ENCODE measurements around the gene UBALD2.
"Not testable (repeated sequence)": the region's sequence is repeated elsewhere in the genome, so short reads cannot be mapped to it uniquely, and the experiment has no call there.

The UBALD2 gene

DNA sequence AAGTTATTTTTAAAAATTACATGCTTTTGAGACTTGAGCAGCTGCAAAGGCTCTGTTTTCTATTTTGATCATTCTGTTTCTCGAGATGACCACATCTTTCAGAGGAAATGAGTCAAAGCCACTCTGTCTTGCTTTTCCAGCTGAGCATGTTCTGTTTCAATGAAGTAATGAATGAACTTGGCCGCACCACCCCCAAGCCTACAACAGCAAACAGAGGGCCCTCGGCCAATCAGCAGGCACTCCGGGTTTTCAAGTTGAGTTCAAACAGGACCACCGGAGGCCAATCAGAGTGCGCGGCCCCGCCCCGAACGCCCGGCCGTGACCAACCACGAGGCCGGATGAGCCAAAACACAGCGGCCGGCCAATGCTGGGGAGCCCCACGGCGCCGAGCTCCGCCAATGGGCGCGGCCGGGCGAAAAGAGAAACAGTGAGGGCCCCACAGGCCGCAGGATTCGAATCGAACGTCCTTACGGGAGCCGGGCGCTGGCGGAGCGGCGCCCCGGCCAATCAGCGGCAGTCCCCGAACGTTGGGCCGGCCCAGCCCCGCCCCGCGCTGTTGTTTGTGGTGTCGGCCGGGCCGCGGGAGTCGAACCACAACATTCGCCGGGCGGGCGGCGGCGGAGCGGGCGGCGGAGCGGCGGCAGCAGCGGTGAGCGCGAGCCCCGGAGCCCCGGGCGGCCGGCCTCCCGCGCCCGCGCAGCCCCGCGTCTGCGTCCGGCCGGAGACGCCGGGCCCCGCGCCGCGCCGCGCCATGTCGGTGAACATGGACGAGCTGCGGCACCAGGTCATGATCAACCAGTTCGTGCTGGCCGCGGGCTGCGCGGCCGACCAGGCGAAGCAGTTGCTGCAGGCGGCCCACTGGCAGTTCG lies at the start of gene UBALD2:
TSS of gene UBALD2 (plus strand) at position 594 of the 869 bp plus-strand sequence. CDS start at position 752, 158 bp downstream.
- DNase-seq (ENCODE audit: low read depth) = peak; percentile 96

DNA sequence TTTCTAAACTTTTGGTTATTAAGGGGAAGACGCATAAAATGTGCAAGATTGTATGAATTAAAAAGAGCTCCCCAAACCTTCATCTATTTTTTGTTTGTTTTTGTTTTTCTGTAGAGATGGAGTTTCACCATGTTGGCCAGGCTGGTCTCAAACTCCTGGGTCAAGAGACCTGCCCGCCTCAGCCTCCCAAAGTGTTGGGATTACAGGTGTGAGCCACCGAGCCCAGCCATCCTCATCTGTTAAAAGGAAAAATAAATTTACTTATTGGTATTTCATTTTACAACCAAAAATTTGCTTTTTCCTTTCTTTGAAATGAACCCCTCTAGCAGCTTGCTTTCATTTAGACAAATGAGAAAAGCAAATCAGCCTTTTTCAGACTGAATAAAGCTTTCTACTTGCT lies 48.1 kb upstream of the UBALD2 start:
- DNase-seq (ENCODE audit: low read depth) = no peak

DNA sequence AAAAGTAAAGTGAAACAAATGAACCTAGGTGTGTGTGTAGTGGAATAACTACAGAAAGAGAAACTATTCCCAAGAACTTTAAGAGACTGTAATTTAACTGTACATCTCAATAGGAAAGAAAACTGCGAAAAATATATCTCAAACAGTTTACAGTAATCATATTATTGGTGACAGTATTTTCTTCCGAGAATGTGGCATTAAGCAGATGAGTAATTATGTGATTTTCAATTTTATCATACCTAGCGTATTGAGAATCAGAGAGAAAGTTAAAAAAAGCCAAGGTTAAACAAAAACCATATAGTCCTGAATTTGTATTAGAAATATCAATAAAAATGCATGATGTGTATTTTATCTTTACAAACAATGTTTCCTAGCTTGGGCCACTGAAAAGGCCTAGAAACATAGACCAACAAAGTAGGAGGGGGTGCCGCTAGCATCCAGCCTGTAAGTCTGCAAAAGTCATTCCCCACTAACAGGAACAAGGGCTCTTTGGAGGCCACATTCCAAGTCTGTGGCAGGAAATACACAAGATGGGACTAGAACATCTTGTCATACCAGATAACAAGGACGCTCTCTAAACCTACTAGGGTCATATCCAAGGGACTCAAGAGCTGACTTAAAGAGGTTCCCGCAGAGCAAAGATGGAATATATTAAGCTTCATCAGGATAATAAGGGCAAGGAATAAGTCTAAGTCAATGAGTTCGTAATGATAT lies 45.3 kb upstream of the UBALD2 start:
- DNase-seq (ENCODE audit: low read depth) = no peak

DNA sequence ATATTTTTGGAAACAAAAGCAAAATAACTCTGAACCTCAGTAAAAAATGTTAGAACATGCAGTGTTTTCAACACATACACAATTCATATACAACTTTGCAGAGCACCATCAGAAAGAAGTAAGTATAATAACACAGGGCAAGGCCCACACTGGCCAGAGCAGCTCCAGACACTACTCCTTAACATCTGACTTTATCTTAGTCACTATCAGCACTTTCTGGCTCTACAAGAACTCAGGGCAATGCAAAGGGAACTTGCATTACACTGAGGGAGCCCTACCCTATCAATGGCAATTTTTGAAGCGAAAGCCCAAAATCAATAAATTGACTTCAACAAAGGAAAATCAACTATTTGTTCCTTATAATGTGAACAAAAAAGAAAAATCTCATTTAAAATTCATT lies 41.3 kb upstream of the UBALD2 start:
- no peak for DNase-seq (ENCODE audit: low read depth)

DNA sequence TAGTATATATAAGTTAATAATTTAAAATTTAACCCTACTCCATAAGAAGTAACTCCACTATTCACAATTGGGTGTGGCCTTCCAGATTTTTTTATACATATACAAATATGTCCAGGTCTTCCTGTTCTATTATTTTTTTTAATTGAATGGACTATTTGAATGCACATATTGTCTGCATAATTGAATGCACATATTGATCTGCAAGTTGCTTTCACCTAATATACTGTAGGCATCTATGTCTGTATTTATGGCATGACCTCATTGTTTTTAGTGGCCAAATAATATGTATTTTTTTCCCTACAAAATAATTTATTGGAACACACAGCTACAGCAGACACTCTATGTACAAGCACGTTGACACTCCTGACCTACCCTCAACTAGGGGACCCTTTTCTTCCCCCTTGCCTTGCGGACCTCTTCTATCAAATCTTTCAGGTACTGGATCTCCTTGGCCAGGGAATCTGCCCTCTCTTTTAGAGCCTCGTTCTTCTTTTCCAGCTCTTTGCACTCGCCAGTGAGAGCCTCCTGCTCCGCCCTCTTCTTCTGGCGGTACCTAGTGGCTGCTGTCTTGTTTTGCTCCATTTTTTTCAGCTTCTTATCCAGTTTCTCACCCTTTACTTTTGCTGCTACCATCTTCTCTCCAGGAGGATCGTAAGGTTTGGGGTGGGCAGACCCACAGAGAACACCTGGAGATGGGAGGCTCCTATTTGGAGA lies 39.6 kb upstream of the UBALD2 start:
- not testable (repeated sequence) for DNase-seq (ENCODE audit: low read depth)

DNA sequence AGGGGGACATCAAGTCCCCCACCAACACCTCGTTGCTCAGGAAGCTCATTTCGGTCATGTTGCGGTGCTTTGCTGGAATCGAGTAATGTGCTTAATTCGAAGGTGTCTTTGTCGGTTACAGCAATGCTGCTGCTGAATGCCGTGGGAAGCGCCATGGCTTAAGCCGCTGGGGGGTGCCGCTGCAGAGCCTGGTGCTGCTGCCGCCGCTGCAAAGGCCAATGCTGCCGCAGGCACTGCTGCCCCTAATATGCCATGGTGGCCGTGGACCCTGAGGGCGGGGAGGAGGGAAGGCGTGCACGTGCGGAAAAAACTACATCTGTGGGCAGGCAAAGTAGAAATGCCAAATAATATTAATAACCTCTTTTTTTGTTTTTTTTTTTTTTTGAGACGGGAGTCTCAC lies 38.4 kb upstream of the UBALD2 start:
- not testable (repeated sequence) for DNase-seq (ENCODE audit: low read depth)

DNA sequence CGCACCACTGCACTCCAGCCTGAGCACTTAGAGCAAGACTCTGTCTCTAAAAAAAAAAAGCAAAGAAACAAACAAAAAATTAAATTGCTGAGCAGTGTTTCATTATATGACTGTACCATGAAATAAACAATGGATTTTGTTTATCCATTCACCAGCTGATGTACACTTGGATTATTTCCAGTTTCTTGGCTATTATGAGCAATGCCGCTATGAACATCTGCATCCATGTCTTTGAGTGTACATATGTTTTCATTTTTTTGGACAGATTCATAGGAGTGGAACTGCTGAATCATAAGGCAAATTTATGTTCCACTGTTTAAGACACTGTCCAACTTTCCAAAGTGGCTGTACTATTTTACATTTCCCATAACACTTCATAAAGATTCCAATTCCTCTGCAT lies 32.8 kb upstream of the UBALD2 start:
- no peak for DNase-seq (ENCODE audit: low read depth)

DNA sequence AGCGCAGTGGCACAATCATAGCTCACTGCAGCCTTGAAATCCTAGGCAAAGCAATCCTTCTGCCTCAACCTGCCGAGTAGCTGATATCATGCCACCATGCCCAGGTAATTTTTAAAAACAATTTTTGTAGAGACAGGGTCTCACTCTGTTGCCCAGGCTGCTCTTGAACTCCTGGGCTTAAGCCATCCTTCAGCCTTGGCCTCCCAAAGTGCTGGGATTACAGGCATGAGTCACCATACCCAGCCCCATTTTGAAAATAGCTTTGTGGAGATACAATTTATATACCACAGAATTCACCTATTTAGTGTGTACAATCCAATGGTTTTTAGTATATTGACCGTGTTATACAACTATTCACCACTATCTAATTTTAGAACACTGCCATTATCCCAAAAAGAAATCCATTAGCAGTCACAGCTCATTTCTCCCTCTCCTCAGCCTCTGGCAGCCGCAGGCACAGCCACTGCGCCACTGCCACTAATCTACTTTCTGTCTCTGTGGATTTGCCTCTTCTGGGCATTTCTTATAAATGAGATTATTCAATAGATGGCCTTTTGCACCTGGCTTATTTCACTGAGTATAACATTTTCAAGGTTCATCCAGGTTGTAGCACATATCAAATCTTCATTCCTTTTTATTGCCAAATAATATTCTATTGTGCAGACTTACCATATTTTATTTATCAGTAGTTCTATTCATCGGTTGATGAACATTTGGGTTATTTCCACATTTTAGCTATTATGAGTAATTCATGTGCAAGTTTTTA lies 31.4 kb upstream of the UBALD2 start:
- DNase-seq (ENCODE audit: low read depth) = no peak

DNA sequence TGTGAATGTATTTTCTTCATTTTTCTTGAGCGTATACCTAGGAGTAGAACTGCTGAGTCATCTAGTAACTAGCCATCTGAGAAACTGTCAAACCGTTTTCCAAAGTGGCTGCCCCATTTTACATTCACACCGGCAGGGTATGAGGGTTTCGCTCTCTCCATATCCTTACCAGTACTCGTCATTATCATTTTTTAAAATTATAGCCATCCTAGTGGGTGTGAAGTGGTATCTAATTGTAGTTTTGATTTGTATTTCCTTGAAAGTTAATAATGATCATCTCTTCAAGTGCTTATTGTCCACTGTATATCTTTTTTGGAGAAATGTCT lies 30.8 kb upstream of the UBALD2 start:
- no peak for DNase-seq (ENCODE audit: low read depth)

DNA sequence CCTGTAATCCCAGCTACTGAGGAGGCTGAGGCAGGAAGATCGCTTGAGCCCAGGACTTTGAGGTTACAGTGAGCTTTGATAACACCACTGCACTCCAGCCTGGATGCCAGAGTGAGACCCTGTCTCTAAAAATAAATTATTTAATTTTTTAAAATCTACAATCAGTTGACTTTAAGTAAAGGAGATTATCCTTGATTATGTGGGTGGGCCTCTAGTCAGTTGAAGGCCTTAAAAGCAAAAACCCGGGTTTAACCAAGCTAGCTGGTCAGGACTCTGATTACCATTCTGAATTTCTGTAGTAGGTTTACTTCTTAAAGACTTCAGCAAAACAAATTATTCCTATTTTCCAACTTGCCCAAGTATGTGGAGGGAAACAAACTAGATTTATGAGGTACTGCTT lies 29.3 kb upstream of the UBALD2 start:
- no peak for DNase-seq (ENCODE audit: low read depth)

DNA sequence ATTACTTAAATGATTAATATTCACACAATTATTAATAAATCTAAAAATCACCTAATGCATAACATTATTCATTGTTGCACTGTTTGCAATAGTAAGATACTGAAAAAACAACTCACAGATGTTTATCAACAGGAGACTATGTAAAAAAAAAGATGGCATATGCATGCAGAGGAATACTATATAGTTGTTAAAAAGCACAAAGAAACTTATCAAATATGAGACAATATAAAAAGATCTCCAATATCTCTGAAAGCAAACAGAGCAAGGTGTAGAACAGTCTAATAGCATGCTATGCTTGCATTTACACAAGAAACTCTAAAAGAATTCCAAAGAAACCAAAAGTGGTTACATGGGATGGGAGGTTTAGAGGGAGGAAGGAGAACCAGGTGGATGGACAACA lies 28.5 kb upstream of the UBALD2 start:
- no peak for DNase-seq (ENCODE audit: low read depth)

DNA sequence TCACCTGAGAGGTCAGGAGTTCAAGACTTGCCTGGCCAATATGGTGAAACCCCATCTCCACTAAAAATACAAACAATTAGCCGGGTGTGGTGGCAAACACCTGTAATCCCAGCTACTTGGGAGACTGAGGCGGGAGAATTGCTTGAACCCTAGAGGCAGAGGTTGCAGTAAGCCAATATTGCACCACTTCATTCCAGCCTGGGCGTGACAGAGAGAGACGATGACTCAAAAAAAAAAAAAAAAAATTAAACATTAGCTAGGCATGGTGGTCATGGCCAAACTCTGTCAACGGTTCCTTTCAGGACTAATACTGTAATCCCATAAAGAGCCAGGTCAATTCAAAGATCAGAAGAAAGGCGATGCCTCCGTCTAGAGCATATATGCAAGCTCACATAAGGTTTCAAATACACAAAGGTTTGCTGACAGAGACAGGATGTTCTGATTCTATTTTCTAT lies 27.3 kb upstream of the UBALD2 start:
- DNase-seq (ENCODE audit: low read depth) = no peak

DNA sequence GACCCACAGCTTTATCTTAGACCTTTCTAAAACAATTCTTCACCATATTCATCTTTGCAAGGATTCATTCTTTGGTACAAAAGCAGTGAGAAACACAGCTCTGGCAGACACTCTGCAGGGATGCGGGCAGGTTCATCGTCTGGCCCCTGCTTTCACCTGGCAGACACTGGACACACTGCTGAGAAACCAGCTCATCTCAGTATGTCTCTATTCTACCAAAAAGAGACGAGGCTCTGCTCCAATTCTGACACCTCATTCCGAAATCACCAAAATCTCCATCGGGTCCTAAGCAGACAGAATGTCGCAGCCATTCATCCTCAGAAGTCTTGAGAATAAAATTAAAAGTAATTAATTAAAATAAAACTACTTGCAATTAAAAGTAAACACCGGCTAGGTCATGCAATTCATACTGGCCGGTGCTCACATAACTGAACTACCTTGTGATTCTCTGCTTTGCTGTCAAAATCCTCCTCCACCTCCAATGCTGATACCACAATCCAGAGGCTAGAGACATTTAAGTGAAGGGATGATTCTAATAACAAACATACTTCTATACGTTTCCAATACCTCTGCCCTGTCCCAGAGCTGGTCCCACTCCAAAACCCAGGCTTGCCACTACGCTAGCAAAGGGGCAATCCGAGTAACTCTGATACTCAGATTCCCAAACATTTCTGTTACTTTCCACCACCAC lies 26.2 kb upstream of the UBALD2 start:
- no peak for DNase-seq (ENCODE audit: low read depth)

DNA sequence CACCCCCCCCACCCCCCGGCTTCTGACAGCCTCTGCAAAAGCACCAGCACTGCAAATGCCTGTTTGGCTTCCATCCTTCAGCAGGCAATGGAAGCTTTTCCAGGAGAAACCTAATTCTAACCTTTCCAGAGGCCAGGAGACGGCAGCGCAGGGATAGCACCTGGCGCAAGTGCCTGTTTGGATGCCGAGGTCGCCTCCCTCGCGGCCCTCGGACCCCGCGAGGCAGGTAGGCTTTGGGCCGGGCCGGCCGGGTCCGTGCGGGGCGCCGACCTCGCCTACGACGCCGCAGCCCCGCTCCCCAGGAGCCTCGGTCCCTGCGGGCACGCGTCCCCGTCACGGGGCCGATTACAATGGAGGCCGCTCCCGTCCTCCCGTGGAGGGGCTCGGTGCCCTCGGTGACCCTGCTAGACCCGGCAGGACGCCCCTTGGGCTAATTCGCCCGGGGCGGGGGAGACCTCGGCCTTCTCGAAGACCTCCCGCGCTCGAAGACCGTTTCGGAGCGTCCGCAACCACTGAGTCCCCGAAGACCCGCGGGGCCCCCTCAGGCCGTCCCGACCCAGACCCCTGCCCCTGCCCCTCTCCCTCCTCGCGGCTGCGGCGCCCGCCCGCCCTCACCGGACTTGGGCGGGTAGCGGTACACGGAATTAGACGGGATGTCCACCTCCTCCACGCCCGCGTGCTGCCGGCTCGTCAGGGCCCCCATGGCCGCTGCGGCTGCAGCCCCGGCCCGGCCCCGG lies 25.4 kb upstream of the UBALD2 start:
- no peak for DNase-seq (ENCODE audit: low read depth)

DNA sequence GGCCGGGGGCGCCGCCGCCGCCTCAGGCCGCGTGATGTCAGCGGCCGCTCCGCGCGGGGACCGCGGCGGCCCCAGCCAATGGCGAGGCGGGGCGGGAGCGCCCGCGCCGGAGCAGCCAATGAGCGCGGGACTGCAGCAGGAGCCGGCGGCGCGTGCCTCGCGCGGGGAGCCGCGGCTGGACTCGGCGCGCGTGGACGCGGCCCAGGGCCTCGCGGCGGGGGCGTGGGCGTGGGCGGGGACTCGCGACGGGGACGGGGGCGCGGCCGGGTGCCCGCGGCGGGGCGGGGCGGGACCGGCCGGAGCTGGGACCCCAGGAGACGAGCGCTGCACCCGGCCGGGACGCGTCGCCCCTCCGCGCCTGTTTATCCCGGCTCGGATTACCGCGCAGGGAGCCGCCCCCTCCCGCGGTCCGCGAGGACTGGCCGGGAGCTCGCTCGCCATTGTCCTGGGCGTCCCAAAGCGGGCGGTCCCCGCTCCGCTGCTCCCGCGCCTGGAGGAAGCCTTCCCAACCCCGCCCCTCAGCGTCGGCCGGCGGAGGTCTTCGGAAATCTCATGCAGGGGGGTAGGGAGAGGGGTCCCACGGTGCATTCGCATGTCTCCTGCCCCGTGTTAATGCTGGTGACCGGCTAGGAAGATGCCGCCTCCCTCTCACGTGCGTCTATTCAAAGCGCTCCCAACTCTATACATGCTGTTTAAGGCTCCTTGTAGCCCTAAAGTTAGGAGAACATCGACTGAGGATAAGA lies 24.5 kb upstream of the UBALD2 start, which contains the start of gene RNF157:
TSS of gene RNF157 (minus strand) at position 33 of the 743 bp plus-strand sequence. CDS start 253 bp downstream, outside the sequence.
- no peak for DNase-seq (ENCODE audit: low read depth)

DNA sequence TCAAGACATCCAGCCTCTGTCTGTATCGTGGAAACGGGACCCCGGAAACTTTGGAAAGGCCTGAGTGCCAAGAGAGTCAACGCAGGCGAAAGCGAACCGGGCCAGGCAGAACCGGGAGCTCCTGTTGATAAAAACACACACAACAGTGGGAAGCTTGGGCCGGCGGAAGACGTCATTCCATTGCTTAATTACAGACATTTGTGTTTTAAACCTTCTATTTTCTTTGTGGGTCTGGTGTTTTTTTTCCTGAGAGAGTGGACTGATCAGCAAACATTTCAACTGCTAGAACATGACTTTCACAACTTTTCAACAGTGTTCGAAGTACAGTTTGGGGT lies 24.0 kb upstream of the UBALD2 start:
- no peak for DNase-seq (ENCODE audit: low read depth)

DNA sequence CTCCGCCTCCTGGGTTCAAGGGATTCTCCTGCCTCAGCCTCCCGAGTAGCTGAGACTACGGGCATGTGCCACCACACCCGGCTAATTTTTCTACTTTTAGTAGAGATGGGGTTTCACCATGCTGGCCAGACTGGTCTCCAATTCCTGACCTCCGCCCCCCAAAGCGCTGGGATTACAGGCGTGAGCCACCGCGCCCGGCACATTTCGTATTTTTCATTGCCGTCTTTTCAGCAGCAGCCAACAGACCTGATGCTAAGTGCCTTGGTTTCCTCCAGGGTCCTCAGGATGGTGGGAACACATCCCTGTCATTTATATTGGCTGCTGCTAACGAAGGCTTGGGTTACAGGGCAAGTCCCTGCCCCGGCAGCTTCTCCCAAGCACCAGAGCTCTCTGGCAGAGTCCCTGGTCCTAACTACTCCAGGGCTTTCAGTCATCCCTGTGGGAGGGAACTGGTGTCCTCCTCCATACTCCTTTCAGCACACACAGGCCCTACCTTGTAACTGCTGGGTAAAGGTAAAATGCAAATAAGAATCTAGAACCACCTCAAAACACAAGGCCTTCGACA lies 23.4 kb upstream of the UBALD2 start:
- DNase-seq (ENCODE audit: low read depth) = no peak

DNA sequence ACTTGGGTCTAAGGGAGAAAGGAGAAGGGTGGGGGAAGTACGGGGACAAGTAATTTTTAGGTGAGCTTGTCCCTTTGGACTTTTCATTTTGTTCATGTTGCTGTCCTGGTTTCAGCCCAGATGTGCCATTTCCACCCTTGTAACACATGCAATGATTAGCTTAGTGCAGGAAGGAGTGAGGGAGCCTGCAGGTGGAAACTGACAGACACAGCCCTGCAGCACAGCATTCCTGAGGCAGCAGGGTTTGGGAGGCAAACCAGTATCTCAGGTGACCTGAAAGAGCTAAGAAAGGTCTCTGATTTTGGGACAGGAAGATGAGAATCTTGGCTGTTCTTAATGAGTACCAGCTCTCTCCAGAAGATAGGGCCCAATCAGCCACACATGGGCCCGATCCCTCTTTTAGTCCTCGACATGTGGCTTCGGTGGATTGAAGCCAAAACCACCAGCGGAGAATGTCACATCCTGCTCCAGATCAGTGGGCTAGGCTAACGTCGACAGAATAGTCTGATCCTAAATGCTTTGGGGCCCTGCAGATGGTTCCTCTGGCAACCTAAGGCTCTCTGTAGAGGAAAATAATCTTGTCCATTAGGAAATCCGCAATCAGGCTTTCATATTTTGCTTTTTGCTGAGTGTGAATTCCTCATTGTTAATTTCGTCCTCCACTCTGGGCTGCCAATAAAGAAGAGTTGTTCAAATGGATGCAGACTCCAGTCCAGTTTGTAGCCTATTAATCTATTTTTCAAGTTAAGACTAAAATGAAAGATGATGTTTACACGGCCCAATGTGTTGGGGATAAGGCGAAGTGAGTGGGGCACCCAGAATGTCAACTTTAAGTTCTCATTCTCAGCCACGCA lies 21.1 kb upstream of the UBALD2 start:
- DNase-seq (ENCODE audit: low read depth) = no peak

DNA sequence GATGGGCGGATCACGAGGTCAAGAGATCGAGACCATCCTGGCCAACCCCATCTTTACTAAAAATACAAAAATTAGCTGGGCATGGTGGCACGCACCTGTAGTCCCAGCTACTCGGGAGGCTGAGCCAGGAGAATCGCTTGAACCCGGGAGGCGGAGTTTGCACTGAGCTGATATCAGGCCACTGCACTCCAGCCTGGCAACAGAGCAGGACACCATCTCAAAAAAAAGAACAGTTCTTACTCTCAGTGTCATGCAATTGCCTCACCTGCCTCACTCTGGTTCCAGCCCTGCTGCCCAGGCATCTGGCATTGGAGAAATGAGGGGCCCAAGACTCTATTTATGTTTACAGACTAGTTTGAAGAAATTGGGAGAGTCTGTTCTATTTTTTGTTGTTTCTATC lies 20.4 kb upstream of the UBALD2 start:
- DNase-seq (ENCODE audit: low read depth) = not testable (repeated sequence)

Measured in stimulated activated CD8-positive, alpha-beta memory T cell treated with anti-CD3 and anti-CD28 coated beads, Interleukin-7, amount 100 ng/mL, for 24 hours (primary cell).